ENCODE measurements around the gene CDON. TPM values are rescaled to one million over a fixed set of nuclear protein-coding genes. Genes with fewer than 3 reads are reported as not detected.

CDON gene
- polyA plus RNA-seq, 1 of the 3 experiments (the other 2 are of a cell fraction), result 3.7 TPM

- no peak overlapping the region for H3K9ac ChIP-seq
- H3K79me2 ChIP-seq (ENCODE audit: insufficient read depth), result no peaks in the 10 kb centered on the region
- no peak for DNase-seq
- POLR2A ChIA-PET, result interaction anchor here (6.4 kb wide), 1 partner anchor 7 kb away, joined by 45 read pairs; no protein-coding TSS in a partner anchor
- no peaks in the 10 kb centered on the region for H3F3A ChIP-seq (replicated peaks; ENCODE audit: insufficient read depth)
- H2AFZ ChIP-seq (ENCODE audit: low read depth), result no peak overlapping the region
- no peaks in the 10 kb centered on the region for H3K27me3 ChIP-seq (ENCODE audit: insufficient read depth)
- no peaks in the 10 kb centered on the region for H3K9me2 ChIP-seq
- no peaks in the 10 kb centered on the region for H3K36me3 ChIP-seq (replicated peaks in 1 of 2; ENCODE audit: control insufficient read depth in 1 of 2, insufficient read depth in 2 of 2, low read length in 1 of 2)
- H4K20me1 ChIP-seq (ENCODE audit: insufficient read depth), result no peaks in the 10 kb centered on the region
- H3K9me3 ChIP-seq, result no peaks in the 10 kb centered on the region
- CTCF ChIA-PET, result interaction anchor here (2.0 to 4.0 kb wide), 2 partner anchors 45 to 49 kb away, joined by 5 to 21 read pairs; partner anchors contain the start of gene CDON
- no peak overlapping the region for H3K4me3 ChIP-seq (ENCODE audit: low read depth in 2 of 2, low read length in 1 of 2)
- no peak overlapping the region for H3K4me2 ChIP-seq
- TF ChIP-seq FOSL2 (IDR thresholded peaks at IDR 0.05; ENCODE audit: borderline replicate concordance, low read depth) (no peak), JUND (IDR thresholded peaks at IDR 0.05) (no peak), NRF1 (IDR thresholded peaks at IDR 0.05; ENCODE audit: low read depth, low read length) (no peak), EZH2phosphoT487 (IDR thresholded peaks at IDR 0.05; ENCODE audit: borderline replicate concordance, low read depth) (no peak), USF2 (IDR thresholded peaks at IDR 0.05; ENCODE audit: borderline replicate concordance, low read depth, low read length) (no peak), RCOR1 (IDR thresholded peaks at IDR 0.05; ENCODE audit: low read length) (no peak), MXI1 (IDR thresholded peaks at IDR 0.05; ENCODE audit: low read depth, low read length) (no peak), MEF2A (IDR thresholded peaks at IDR 0.05; ENCODE audit: borderline replicate concordance, low read depth) (no peak), FOXM1 (IDR thresholded peaks at IDR 0.05; ENCODE audit: low read depth) (no peak), GATA2 (CRISPR knock-in tag; IDR thresholded peaks at IDR 0.05) (no peak), RAD21 (IDR thresholded peaks at IDR 0.05; ENCODE audit: low read length) (no peak), FOXJ3 (CRISPR knock-in tag; IDR thresholded peaks at IDR 0.05) (no peak), IRF3 (IDR thresholded peaks at IDR 0.05; ENCODE audit: low read depth, low read length) (no peak), YY1 (IDR thresholded peaks at IDR 0.05; ENCODE audit: low read depth) (no peak), NFIC (IDR thresholded peaks at IDR 0.05; ENCODE audit: borderline replicate concordance) (no peak), CTCF (IDR thresholded peaks at IDR 0.05) (no peak), TEAD4 (IDR thresholded peaks at IDR 0.05; ENCODE audit: borderline replicate concordance, insufficient read depth) (no peak)
- H3K4me1 ChIP-seq (ENCODE audit: control insufficient read depth in 1 of 2, insufficient read depth in 2 of 2, low read depth in 1 of 2, low read length in 1 of 2), result peaks cover 18 to 70% of the 10 kb centered on the region in 2 experiments
- no peak overlapping the region for H3K27ac ChIP-seq (ENCODE audit: low read depth in 2 of 2, low read length in 1 of 2)
- WGBS (ENCODE audit: low lambda C conversion rate), result 84% methylated on average over 17 of the region's 17 CpGs
Observed at GRCh38 chr11:126106594-126107328, 44.1 kb upstream of the CDON start.
